Fibroblast of skin of abdomen (primary cell): ENCODE results near the gene AKT3.

Source experiments
- DNase-seq: peaks from one replicate; pipeline ENCODE4 v3.0.0-alpha.2; 2013

The AKT3 gene

GRCh38 chr1:243455760-243456651 is 394.0 kb downstream of the AKT3 start:
- no peak for DNase-seq

GRCh38 chr1:243454328-243454997 is 395.6 kb downstream of the AKT3 start:
- no peak for DNase-seq

GRCh38 chr1:243452092-243452491 is 398.0 kb downstream of the AKT3 start:
- DNase-seq: no peak

- DNase-seq: no peak
Measured at GRCh38 chr1:243449373-243449772, 400.7 kb downstream of the AKT3 start.

GRCh38 chr1:243447844-243448243 is 402.2 kb downstream of the AKT3 start:
- DNase-seq: no peak

- DNase-seq: peak; percentile 33
Measured at GRCh38 chr1:243447347-243447746, 402.7 kb downstream of the AKT3 start.

GRCh38 chr1:243443557-243443956 is 406.5 kb downstream of the AKT3 start:
- no peak for DNase-seq

- no peak for DNase-seq
Measured at GRCh38 chr1:243441601-243442000, 408.4 kb downstream of the AKT3 start.

GRCh38 chr1:243440406-243440805 is 409.6 kb downstream of the AKT3 start:
- no peak for DNase-seq

- DNase-seq: peak; percentile 22
Measured at GRCh38 chr1:243438815-243439214, 411.2 kb downstream of the AKT3 start.
